ENCODE results near the gene LGALS7. TPM values are rescaled to one million over a fixed set of nuclear protein-coding genes. Genes with fewer than 3 reads are reported as not detected.
A peak's percentile ranks its signal among the peaks of the same experiment; 100 is the strongest.

Gene LGALS7
- total and polyA plus RNA-seq, 2 of the 8 experiments (the other 6 are each of a cell fraction or from before 2014, with no cell fraction given) = 0.32 TPM; not detected in 1

DNA sequence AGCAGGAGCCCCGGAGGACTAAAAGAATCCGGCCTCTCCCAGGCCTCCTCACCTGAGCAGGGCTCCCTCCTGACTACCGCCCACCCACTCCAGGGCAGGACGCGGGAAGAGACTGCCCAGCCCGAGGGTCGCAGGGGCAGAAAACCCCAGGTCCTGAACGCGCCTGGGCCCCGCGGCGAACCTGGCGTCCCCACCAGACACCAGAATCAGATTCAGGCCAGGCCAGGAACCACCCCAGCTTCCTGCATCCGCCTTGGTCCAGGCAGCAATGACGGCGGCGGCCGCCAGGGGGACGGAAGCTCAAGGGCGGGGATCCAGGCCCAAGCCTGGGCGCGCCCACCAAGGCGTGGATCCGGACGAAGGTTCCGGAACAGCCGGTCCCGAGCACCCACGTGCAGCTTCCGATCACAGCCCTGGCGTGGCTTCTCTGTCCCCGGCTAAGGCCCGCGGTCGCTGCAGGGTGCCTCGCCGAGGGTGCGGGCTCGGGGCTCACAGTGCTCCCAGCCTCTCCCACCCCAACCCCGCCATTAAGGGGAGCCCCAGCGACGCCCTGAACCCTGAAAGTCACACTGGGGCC lies 3.6 kb downstream of the LGALS7 start (continued):
- TF ChIP-seq, protein P1, sequence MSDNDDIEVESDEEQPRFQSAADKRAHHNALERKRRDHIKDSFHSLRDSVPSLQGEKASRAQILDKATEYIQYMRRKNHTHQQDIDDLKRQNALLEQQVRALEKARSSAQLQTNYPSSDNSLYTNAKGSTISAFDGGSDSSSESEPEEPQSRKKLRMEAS (IDR thresholded peaks at IDR 0.05) = peak; percentile 89
- TF ChIP-seq, protein P2, sequence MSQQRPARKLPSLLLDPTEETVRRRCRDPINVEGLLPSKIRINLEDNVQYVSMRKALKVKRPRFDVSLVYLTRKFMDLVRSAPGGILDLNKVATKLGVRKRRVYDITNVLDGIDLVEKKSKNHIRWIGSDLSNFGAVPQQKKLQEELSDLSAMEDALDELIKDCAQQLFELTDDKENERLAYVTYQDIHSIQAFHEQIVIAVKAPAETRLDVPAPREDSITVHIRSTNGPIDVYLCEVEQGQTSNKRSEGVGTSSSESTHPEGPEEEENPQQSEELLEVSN (IDR thresholded peaks at IDR 0.05) = peak; percentile 76
- TF ChIP-seq CREB1 (IDR thresholded peaks at IDR 0.05) (0 out of 2 replicates have a peak, but pooled peaks have one; percentile 21), SP4 (IDR thresholded peaks at IDR 0.05; ENCODE audit: low read length) (no peak)
- TF ChIP-seq, protein P3, sequence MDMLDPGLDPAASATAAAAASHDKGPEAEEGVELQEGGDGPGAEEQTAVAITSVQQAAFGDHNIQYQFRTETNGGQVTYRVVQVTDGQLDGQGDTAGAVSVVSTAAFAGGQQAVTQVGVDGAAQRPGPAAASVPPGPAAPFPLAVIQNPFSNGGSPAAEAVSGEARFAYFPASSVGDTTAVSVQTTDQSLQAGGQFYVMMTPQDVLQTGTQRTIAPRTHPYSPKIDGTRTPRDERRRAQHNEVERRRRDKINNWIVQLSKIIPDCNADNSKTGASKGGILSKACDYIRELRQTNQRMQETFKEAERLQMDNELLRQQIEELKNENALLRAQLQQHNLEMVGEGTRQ (IDR thresholded peaks at IDR 0.05; ENCODE audit: low read length) = no peak
- TF ChIP-seq, protein P4, sequence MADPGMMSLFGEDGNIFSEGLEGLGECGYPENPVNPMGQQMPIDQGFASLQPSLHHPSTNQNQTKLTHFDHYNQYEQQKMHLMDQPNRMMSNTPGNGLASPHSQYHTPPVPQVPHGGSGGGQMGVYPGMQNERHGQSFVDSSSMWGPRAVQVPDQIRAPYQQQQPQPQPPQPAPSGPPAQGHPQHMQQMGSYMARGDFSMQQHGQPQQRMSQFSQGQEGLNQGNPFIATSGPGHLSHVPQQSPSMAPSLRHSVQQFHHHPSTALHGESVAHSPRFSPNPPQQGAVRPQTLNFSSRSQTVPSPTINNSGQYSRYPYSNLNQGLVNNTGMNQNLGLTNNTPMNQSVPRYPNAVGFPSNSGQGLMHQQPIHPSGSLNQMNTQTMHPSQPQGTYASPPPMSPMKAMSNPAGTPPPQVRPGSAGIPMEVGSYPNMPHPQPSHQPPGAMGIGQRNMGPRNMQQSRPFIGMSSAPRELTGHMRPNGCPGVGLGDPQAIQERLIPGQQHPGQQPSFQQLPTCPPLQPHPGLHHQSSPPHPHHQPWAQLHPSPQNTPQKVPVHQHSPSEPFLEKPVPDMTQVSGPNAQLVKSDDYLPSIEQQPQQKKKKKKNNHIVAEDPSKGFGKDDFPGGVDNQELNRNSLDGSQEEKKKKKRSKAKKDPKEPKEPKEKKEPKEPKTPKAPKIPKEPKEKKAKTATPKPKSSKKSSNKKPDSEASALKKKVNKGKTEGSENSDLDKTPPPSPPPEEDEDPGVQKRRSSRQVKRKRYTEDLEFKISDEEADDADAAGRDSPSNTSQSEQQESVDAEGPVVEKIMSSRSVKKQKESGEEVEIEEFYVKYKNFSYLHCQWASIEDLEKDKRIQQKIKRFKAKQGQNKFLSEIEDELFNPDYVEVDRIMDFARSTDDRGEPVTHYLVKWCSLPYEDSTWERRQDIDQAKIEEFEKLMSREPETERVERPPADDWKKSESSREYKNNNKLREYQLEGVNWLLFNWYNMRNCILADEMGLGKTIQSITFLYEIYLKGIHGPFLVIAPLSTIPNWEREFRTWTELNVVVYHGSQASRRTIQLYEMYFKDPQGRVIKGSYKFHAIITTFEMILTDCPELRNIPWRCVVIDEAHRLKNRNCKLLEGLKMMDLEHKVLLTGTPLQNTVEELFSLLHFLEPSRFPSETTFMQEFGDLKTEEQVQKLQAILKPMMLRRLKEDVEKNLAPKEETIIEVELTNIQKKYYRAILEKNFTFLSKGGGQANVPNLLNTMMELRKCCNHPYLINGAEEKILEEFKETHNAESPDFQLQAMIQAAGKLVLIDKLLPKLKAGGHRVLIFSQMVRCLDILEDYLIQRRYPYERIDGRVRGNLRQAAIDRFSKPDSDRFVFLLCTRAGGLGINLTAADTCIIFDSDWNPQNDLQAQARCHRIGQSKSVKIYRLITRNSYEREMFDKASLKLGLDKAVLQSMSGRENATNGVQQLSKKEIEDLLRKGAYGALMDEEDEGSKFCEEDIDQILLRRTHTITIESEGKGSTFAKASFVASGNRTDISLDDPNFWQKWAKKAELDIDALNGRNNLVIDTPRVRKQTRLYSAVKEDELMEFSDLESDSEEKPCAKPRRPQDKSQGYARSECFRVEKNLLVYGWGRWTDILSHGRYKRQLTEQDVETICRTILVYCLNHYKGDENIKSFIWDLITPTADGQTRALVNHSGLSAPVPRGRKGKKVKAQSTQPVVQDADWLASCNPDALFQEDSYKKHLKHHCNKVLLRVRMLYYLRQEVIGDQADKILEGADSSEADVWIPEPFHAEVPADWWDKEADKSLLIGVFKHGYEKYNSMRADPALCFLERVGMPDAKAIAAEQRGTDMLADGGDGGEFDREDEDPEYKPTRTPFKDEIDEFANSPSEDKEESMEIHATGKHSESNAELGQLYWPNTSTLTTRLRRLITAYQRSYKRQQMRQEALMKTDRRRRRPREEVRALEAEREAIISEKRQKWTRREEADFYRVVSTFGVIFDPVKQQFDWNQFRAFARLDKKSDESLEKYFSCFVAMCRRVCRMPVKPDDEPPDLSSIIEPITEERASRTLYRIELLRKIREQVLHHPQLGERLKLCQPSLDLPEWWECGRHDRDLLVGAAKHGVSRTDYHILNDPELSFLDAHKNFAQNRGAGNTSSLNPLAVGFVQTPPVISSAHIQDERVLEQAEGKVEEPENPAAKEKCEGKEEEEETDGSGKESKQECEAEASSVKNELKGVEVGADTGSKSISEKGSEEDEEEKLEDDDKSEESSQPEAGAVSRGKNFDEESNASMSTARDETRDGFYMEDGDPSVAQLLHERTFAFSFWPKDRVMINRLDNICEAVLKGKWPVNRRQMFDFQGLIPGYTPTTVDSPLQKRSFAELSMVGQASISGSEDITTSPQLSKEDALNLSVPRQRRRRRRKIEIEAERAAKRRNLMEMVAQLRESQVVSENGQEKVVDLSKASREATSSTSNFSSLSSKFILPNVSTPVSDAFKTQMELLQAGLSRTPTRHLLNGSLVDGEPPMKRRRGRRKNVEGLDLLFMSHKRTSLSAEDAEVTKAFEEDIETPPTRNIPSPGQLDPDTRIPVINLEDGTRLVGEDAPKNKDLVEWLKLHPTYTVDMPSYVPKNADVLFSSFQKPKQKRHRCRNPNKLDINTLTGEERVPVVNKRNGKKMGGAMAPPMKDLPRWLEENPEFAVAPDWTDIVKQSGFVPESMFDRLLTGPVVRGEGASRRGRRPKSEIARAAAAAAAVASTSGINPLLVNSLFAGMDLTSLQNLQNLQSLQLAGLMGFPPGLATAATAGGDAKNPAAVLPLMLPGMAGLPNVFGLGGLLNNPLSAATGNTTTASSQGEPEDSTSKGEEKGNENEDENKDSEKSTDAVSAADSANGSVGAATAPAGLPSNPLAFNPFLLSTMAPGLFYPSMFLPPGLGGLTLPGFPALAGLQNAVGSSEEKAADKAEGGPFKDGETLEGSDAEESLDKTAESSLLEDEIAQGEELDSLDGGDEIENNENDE (IDR thresholded peaks at IDR 0.05; ENCODE audit: insufficient replicate concordance, low read length) = no peak

Measured in H1 (cell line).